HG03196 (cell line): ENCODE data around the gene TMEM121B.

Experiments used
- ATAC-seq: cut with Tn5 transposase; IDR thresholded peaks from one replicate; pipeline ENCODE4 v1.9.1; 2021; ENCODE audit not compliant: unreplicated experiment

Gene TMEM121B

DNA sequence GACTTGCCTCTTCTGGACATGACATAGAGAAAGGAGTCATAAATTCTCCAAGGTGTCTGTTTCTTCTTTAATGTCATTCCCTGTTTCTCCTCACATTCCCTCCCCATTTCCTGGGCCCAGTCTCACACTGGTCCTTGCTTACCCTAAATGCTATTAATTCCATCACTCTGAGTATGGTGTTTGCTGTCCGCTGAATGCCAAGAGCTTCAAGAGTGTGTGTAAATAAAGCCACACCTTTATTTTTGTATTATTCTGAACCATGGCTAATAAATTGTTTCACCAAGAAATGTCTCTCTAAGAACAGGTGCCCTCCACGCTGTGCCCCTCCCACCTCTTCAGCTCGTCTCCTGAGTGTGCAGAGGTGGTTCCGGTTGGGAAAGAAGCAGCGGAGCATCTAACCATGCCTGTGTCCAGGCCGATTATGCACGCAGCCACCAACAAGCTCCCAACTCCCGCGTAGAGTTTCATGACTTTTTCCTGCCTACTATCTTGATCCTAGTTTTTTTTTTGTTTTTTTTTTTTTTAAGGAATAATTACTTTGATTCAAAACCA is 8.6 kb downstream of the TMEM121B start:
- no peak for ATAC-seq

DNA sequence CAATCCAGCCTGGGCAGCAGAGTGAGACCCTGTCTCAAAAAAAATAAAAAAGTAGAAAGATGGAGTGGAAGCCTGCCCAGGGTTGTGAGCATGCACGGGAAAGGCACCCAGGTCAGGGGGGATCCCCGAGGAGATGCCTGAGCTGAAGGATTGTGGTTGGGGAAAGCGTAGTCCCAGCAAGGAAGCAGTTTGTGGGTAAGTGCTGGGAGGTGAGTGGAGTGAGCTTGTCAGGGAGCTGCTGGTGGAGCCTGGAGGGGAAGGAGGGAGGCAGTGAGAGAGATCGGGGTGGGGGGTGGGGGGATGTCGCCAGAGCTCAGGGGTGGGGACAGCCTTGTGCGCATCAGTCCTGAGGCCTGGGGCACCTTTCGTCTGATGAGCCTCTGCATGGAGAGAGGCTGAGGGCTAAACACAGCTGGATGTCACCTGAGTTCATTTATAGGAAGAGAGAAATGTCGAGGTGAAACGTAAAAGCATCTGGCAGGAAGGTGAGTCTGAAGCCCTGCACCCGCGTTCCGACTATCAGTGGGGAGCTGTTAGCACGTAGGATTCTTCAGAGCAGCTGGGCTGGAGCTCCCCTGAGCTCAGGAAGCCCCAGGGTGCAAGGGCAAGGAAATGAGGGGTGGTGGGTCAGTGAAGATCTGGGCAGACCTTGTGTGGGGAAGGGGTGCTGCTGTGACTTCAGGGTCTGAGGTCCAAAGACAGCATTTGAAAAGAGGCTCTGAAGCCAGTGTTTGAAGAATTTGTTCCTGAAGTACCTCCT is 10.2 kb downstream of the TMEM121B start:
- ATAC-seq: no peak

DNA sequence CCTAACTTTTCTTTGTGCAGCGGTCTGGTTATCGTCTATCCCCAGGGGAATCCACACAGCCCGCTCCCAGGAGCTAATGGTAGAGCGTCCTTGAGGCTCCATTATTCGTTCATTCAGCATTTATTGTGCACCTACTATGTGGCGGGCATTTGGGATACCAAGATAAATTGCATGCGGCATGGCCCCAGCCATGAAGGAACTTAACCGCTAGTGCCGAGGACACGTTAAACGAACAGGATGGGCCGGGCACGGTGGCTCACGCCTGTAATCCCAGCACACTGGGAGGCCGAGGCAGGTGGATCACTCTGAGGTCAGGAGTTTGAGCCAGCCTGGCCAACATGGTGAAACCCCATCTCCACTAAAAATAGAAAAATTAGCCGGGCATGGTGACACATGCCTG is 11.2 kb downstream of the TMEM121B start:
- no peak for ATAC-seq

DNA sequence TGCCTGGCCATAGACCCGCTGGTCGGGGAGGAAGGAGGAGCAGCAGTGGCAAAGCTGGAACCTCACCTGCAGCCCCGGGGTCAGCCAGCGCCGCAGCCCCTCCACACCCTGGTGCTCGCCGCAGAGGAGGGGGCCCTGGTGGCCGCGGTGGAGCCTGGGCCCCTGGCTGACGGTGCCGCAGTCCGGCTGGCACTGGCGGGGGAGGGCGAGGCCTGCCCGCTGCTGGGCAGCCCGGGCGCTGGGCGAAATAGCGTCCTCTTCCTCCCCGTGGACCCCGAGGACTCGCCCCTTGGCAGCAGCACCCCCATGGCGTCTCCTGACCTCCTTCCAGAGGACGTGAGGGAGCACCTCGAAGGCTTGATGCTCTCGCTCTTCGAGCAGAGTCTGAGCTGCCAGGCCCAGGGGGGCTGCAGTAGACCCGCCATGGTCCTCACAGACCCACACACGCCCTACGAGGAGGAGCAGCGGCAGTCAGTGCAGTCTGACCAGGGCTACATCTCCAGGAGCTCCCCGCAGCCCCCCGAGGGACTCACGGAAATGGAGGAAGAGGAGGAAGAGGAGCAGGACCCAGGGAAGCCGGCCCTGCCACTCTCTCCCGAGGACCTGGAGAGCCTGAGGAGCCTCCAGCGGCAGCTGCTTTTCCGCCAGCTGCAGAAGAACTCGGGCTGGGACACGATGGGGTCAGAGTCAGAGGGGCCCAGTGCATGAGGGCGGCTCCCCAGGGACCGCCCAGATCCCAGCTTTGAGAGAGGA is 11.9 kb downstream of the TMEM121B start:
- no peak for ATAC-seq

DNA sequence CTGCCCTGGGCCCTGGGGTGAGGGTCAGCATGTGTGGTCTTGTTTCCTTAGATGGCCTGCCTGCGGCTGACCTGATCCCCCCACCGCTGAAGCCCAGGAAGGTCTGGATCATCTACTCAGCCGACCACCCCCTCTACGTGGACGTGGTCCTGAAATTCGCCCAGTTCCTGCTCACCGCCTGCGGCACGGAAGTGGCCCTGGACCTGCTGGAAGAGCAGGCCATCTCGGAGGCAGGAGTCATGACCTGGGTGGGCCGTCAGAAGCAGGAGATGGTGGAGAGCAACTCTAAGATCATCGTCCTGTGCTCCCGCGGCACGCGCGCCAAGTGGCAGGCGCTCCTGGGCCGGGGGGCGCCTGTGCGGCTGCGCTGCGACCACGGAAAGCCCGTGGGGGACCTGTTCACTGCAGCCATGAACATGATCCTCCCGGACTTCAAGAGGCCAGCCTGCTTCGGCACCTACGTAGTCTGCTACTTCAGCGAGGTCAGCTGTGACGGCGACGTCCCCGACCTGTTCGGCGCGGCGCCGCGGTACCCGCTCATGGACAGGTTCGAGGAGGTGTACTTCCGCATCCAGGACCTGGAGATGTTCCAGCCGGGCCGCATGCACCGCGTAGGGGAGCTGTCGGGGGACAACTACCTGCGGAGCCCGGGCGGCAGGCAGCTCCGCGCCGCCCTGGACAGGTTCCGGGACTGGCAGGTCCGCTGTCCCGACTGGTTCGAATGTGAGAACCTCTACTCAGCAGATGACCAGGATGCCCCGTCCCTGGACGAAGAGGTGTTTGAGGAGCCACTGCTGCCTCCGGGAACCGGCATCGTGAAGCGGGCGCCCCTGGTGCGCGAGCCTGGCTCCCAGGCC is 12.7 kb downstream of the TMEM121B start:
- ATAC-seq: no peak

DNA sequence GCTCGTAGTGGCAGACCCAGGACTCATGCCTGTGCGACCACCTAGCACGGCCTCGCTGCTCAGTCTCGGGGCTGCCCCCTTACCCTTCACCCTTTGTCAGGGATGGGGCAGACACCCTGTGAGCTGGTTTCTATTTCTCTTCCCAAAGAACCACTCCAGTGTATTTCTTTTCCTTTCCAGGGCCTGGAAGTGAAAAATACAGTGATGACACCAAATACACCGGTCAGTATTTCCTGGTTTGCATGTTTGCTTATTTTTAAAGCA is 13.7 kb downstream of the TMEM121B start:
- ATAC-seq: no peak

DNA sequence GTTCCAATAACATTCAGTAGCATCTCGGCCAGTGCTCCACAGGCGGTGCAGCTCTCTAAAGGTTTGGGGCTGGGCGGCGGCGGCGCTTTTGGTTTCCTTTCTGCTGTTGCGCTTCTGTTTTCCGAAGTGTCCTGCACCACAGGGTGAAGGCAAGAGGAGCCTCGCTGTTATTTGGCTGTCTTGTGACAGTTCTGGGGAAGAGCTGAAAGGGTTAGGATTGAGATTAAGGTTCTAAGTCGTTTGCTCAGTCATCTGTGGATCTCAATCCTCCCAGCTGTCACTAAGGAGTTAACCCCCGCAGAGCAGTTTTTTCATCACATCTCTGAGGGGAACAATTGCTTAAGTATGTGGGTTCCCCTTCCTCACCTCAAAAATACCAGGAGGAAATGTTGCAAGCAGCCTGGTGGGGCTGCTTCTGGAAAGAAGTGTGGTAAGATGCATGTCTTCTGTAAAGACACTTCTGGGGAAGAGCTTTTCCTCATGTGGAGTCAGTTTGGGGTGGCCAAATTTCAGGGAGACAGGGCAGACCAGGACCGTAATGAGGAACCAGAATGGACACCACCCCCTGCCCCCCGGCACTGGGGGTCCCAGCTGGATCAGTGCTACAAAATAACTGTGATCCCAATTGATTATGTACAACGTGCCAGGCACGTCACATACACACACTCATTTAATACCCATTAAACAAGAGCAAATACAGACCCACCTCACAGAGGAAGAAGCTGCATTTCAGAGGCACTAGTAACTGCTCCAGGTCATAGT is 14.2 kb downstream of the TMEM121B start:
- ATAC-seq: no peak

DNA sequence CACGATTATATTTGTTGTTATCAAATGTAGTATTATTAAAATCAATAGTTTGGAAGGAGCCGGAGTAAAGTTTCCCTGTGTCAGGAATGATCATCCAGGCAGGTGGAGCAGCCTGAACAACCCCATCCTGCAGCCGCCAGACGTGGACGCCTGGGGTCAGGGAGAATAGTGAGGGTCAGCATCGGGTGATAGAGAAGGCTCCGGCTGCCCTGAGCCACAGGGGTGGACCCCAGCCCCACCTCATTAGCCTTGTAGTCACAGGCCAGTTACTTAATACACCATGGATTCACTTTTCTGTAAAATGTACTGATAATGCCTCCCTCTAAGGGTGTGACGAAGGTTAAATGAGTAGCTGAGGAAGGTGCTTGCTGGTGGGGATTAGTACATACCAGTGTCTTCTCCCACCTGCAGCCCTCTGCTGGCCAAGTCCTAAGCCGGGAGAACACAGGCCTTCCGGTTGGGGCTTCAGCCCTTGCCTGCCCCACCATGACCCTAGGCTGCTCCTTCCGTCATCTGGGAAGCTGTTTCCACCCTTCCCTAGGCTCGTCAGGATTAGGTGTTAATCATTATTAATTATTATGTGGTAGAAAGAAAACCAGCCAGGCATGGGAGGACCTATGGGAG is 14.9 kb downstream of the TMEM121B start:
- no peak for ATAC-seq

DNA sequence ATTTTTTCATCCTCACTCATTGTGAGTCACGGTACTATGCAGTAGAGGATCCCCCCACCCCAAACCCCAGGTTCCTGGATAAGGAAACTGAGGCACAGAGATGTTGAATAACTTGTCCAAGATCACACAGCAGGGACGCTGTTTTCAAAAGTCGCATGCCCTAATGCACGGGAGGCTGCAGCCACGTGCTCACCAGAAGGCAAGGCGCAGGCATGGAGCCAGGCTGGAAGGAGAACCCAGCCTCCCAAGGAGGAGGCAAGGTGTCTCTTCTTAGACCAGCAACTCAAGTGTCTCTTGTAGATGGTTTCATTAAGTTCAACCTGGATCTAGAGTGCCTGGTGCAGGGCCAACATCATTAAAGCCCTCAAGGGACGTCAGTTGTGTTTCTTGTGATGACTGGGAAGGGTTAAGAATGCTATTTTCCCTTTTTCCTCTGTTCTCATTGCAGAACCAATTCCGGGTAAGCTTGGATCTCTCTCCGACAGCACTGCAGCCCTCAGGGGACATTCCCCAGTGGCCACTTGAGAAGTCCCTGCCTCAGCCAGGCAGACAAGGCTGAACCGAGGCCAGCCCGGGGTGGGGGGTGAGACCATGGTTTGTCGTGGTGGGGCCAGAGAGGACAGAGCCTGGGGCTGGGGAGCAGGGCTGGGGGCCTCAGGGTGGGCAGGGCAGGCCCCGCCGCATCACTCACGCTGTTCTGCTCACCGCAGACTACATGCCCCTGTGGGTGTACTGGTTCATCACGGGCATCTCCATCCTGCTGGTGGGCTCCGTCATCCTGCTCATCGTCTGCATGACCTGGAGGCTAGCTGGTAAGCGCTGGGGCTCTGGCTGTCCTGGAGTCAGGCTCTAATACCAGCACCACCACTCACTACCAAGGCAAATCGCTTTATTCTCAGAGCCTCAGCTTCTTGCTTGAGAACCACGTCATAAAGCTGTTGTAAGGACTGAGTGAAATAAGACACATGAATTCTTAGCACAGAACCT is 15.7 kb downstream of the TMEM121B start:
- no peak for ATAC-seq

DNA sequence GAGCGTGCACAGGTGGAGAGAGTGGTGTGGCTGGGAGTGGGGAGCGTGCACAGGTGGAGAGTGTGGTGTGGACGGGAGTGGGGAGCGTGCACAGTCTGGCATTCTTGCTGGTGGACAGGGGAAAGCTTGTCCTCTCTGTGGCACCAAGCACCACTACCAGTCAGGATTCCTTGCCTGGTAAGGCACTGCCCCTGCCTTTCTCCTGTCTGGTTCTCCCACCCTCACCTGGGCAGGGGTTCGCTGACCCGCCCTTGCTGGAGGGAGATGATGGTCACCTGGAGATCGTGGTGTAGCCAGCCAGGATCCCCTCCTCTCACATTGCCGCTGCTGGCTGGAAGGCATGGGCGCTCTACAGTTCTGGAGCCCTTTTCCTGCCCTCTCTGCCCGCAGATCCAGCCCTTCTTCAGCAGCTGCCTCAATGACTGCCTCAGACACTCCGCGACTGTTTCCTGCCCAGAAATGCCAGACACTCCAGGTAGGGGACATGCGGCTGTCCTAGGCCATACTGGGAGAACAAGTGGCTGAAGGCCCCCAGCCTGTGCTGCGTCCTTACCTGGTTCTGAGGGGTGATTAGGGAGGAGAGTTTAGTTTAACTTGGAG is 16.7 kb downstream of the TMEM121B start:
- ATAC-seq: no peak

DNA sequence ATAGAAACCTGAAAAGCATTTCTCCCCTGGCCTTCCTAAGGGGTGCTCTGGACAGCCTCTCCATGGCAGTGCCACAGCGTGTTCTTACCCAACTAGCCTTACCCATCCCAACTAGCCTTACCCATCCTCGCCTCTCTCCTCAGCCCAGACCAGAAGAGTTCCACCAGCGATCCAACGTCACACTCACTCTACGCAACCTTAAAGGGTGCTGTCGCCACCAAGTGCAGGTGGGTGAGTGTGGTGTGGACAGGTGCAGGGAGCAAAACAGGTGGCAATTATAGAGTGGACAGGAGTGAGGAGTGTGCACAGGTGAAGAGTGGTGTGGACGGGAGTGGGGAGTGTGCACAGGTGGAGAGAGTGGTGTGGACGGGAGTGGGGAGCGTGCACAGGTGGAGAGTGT is 17.8 kb downstream of the TMEM121B start:
- ATAC-seq: no peak

DNA sequence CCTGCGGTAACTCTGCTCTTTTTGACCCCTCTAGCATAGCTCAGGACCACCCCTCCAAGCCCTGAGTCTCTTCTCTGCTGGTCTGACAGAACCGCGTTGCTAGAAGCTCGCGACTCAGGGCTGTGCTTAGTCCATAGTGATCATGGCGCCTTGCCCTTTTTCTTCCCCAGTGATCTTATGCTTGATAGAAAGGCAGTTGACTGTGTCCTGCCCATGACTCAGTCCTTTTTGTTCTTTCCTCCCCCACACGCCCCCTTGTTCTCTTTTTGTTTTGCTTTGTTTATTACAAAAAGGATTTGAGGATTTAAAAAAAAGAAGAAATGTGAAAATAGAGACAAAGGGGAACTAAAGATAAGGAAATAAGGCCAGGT is 18.9 kb downstream of the TMEM121B start:
- ATAC-seq: no peak

DNA sequence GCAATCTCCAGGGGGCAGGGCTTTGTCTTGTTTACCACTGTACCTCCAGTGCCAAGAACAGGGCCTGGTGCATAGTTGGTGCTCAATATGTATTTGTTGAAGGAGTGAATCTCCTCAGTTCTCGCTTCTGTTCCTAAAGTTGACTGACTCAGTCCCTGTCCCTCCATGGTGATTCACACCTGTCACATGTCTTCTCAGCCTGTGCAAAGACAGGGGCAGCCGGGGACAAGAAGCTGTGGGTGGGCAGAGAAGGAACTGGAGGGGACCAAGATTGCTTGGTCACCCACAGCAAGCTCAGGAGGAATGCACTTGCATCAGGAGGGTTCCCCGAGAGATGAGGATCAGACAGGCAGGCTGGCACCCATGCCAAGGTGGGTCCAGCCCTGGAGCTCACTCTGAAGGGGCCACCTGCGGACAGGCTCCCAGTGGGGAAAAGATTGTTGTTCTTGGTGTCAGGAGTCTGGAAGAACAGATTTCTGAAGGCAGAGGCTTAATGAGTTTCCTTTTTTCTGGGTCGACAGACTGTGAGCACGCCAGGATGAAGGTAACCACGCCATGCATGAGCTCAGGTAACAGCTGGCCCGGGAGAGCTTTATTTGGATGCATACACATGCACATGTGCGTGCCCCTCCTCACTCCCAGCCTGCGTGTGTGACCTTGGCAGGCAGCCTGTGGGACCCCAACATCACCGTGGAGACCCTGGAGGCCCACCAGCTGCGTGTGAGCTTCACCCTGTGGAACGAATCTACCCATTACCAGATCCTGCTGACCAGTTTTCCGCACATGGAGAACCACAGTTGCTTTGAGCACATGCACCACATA is 19.5 kb downstream of the TMEM121B start:
- ATAC-seq: no peak

DNA sequence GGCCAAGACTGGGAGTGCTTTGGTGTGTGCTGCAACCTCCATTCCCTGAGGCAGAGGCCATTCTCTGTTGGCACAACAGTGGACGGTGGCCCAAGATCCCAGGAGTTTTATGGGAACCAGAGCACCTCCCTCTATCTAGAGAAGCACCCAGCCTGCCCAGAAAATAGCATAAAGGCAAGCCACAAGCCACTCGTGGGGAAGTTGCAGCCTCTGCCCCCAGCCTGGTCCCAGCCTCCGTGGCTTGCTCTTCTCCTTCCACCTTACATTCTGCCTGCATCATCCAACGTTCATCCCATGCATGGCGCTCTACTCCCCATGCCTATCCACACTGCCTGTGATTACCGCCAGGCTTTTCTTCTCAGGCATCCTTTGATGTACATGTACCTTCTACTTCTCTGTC is 20.5 kb downstream of the TMEM121B start:
- ATAC-seq: no peak

DNA sequence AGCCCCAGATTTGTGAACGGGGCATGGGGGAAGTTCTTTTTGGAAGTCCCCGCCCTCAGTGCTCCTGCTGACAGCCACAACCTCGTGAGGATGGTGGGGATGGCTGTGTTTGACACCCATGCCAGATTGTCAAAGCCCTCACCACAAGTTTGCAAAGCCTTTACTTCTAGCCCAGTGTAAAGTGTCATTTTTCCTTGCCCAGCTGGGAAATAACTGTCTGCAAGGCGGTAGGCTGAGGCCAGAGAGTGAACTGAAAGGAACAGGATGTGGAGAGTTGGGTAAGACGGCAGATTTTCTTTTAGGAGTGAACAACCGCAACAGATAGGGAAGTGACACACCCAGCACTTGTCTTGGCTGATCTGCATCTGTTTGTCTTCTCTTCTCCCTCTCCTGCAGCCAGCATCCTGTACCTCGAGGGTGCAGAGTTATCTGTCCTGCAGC is 22.8 kb downstream of the TMEM121B start:
- no peak for ATAC-seq

DNA sequence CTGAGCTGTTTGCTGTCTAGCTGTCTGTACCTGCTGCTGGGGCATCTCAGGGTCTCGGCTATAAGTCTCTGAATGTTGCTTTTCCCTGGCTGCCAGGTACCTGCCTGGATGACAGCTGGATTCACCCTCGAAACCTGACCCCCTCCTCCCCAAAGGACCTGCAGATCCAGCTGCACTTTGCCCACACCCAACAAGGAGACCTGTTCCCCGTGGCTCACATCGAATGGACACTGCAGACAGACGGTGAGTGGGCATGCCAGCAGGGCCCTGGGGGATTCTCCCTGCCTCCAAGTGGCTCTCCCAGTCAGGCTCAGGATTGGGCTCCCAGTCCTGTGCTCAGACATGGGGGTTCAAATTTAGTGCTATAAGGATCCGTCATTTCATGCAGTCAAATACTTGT is 23.5 kb downstream of the TMEM121B start:
- ATAC-seq: no peak

DNA sequence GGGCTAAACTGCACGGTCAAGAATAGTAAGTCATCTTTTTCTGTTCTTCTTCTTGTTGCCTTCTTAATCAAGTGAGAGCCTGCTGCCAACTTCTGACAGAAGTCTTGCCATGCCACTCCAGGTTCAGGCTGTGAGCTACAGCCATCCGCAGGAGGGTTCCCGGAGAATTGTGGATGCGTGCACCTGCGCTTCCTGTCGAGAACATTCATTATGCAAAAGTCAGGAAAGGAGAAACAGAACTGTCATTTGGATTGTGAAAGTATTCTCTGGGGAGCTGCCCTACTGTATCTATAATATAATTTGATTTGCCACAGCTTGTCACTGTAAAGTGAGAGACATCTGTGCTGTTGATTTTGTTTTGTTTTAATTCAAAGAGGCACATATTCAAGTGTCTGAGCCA is 24.1 kb downstream of the TMEM121B start:
- no peak for ATAC-seq

DNA sequence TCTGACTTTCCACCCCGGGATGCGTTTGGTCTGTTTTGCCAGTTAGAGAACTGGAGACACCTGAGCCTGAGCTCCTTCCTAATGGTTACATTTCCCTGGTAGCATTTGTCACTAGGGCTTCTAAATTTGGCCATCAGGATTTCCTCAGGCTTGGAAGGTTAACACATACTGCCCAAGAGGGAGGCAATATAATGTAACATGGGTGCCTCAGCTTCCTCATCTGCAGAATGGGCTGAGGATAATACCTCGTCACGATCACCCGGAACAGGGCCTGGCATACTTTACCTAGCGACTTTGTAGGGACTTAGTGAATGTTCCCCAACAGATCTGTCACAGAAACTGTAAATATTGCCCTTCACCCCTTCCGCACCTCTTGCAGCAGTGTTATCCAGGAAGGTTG is 25.1 kb downstream of the TMEM121B start:
- ATAC-seq: no peak
